ENCODE measurements around the gene SDK2. TPM values are rescaled to one million over a fixed set of nuclear protein-coding genes. Genes with fewer than 3 reads are reported as not detected.
A peak's percentile ranks its signal among the peaks of the same experiment; 100 is the strongest.

SDK2 gene
- total RNA-seq, 6 experiments from 2014 or later, result 0.11 to 0.46 (median 0.25) TPM

DNA sequence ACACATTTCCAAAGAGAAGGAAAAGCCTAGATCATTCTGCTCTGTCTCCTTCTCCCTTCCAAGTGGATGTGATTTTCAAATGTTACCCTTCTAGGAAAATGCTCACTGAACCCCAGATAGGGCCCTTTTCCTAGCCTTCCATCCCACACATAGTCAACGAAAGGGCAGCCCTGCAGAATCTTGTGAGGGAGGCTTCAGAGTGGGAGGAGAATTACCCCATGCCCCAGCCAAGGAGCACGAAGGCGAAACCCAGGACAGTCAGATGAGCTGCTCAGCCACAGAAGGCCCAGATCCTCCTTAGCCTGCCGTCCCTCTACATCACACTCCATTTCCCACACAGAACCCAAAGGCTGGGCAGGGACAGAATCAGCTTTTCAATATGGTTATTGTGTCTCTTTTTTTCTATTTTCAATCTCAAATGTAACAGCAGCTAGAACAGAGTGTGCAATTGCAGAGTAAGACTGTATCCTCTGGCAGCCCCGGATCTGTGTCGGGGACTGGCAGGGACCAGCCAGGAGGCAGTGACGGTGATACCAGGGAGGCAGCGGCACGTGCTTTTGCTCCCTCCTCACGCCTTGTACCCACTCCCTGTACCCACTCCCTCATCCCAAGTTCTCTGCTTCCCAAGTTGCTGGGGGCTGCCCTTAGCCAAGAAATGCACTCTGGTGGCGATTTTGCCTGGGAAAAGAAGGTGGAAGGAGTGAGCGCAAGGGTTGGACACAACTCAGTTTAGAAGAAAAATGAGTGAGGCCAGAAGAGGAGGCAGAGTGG is 3.7 kb upstream of the SDK2 start:
- intact Hi-C loops (cut with DNase I), result no loop called here
- 64% methylated on average over 11 of the region's 12 CpGs for WGBS (ENCODE audit: insufficient coverage, low coverage, low lambda C conversion rate, missing lambda C conversion rate)
- TF ChIP-seq CTCF (IDR thresholded peaks at IDR 0.05), result no peak
- no peak for TF ChIP-seq POLR2A (IDR thresholded peaks at IDR 0.05)

GRCh38 chr17:73647301-73647695 is 3.1 kb upstream of the SDK2 start:
- Histone ChIP-seq H3K27ac (no peak overlapping the region), H3K27me3 (peaks cover 0 to 14% of the 10 kb centered on the region in 2 donors), H3K9me3 (no peaks in the 10 kb centered on the region), H3K36me3 (no peaks in the 10 kb centered on the region), H3K4me1 (peaks cover 0 to 6% (median 0%) of the 10 kb centered on the region in 4 donors), H3K4me3 (no peak overlapping the region)
- DNase-seq, result no peak
- ATAC-seq, result no peak
- 50% methylated on average over 8 of the region's 12 CpGs for WGBS (ENCODE audit: insufficient coverage, low coverage, low lambda C conversion rate, missing lambda C conversion rate)
- TF ChIP-seq CTCF (IDR thresholded peaks at IDR 0.05), result no peak
- TF ChIP-seq POLR2A (IDR thresholded peaks at IDR 0.05), result no peak
- intact Hi-C loops (cut with DNase I), result no loop called here

More for the DNA sequence above, 3.7 kb upstream of the SDK2 start:
- Histone ChIP-seq H3K9me3 (no peaks in the 10 kb centered on the region), H3K36me3 (no peaks in the 10 kb centered on the region), H3K27me3 (peaks cover 0 to 7% of the 10 kb centered on the region in 2 donors), H3K27ac (no peak overlapping the region), H3K4me3 (no peak overlapping the region), H3K4me1 (peaks cover 0 to 6% (median 0%) of the 10 kb centered on the region in 4 donors)
- DNase-seq (no peak), ATAC-seq (no peak)

DNA sequence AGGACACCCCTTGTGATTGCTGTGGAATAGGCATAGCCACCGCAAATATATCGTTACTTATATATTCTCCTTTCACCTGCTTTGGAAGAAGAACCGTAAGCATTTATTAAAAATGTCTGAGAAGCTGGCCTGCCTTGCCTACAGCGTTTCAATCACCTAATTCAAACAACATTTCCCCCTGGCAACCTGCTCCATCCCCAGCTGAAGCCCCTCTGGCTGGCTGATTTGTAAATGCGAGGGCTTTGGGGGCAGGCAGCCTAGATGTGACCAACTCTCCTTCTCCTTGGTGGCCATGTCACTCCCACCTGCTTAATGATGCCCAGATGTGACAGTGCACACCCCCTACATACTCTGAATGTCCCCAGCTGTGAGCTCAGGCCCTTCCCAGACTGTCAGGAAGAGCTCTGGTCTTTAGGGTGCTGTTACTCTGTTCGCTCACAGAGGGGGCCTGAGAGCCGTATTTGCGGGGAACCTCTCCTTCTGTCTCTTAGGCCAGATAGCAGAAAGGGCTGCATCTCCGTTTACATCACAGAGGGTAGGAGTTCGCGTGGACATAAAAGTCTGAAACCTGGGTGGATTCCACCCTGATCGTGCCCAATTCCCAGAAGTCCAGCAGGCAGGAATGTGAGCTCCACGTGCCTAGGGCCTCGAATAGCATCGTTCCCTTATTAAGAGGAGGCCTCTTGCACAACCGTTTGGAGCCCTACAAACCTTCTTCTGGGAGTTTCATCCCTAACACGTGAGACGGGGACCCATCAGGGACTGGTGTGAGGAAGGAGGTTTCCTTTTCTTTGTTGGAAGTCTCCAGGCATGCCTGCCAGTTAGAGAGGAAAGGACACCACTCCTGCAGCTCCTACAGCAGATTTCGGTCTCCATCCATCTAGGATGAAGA is 2.4 kb upstream of the SDK2 start:
- 56% methylated on average over 9 of the region's 19 CpGs for WGBS (ENCODE audit: insufficient coverage, low coverage, low lambda C conversion rate, missing lambda C conversion rate)
- ATAC-seq, result no peak
- no peaks in the 10 kb centered on the region for H3K9me3 ChIP-seq
- peaks cover 0 to 16% of the 10 kb centered on the region in 2 donors for H3K27me3 ChIP-seq
- TF ChIP-seq CTCF (IDR thresholded peaks at IDR 0.05) (no peak), POLR2A (IDR thresholded peaks at IDR 0.05) (no peak)
- intact Hi-C loops (cut with DNase I), result no loop called here
- peaks cover 0 to 6% (median 0%) of the 10 kb centered on the region in 4 donors for H3K4me1 ChIP-seq
- DNase-seq, result peak in 1 of 3 donors; percentile 14
- no peaks in the 10 kb centered on the region for H3K36me3 ChIP-seq
- H3K4me3 ChIP-seq, result no peak overlapping the region
- no peak overlapping the region for H3K27ac ChIP-seq

GRCh38 chr17:73645050-73645871 is 1.0 kb upstream of the SDK2 start:
- DNase-seq (no peak), ATAC-seq (peak in 3 of 4 donors; percentile 32 to 46 (median 45))
- no peaks in the 10 kb centered on the region for H3K9me3 ChIP-seq
- 4% methylated on average over 15 of the region's 90 CpGs for WGBS (ENCODE audit: insufficient coverage, low coverage, low lambda C conversion rate, missing lambda C conversion rate)
- H3K4me1 ChIP-seq, result peaks cover 0 to 6% (median 0%) of the 10 kb centered on the region in 4 donors
- H3K27ac ChIP-seq, result no peak overlapping the region
- no peaks in the 10 kb centered on the region for H3K36me3 ChIP-seq
- TF ChIP-seq POLR2A (IDR thresholded peaks at IDR 0.05) (no peak), CTCF (IDR thresholded peaks at IDR 0.05) (peak in 1 of 4 donors; percentile 11)
- peak overlapping the region in 1 of 3 donors; percentile 37 for H3K4me3 ChIP-seq
- peaks cover 0 to 16% of the 10 kb centered on the region in 2 donors for H3K27me3 ChIP-seq
- intact Hi-C loops (cut with DNase I), result no loop called here

Measured in right lobe of liver (tissue), 6 donors.